HG02938 (cell line): ENCODE results near the gene CHD9.
"Not testable (repeated sequence)": the region's sequence is repeated elsewhere in the genome, so short reads cannot be mapped to it uniquely, and the experiment has no call there.

Experiments used
- ATAC-seq: cut with Tn5 transposase; IDR thresholded peaks from one replicate; pipeline ENCODE4 v1.9.1; 2021; ENCODE audit warnings: mild to moderate bottlenecking, moderate library complexity; ENCODE audit not compliant: unreplicated experiment

Gene CHD9

GRCh38 chr16:53045341-53046220 lies 9.2 kb upstream of the CHD9 start:
- no peak for ATAC-seq

GRCh38 chr16:53047515-53047914 lies 7.3 kb upstream of the CHD9 start:
- not testable (repeated sequence) for ATAC-seq

GRCh38 chr16:53048139-53048915 lies 6.5 kb upstream of the CHD9 start:
- no peak for ATAC-seq

- ATAC-seq: not testable (repeated sequence)
Measured at GRCh38 chr16:53051255-53051654, 3.5 kb upstream of the CHD9 start.

- no peak for ATAC-seq
Measured at GRCh38 chr16:53052519-53053501, 2.0 kb upstream of the CHD9 start, which contains the start of gene CHD9NB. TSS of gene CHD9NB (minus strand) at chr16:53052897. CDS start at chr16:53044158, 8,739 bp downstream.

GRCh38 chr16:53053967-53054669 lies 673 bp upstream of the CHD9 start:
- peak; percentile 48 for ATAC-seq

- ATAC-seq: no peak
Measured at GRCh38 chr16:53055541-53056391, 975 bp downstream of the CHD9 start.

GRCh38 chr16:53056392-53056881 lies 1.6 kb downstream of the CHD9 start:
- no peak for ATAC-seq

- ATAC-seq: no peak
Measured at GRCh38 chr16:53057658-53058057, 2.9 kb downstream of the CHD9 start.

- no peak for ATAC-seq
Measured at GRCh38 chr16:53058441-53058840, 3.6 kb downstream of the CHD9 start.

- no peak for ATAC-seq
Measured at GRCh38 chr16:53058882-53059281, 4.1 kb downstream of the CHD9 start.

- ATAC-seq: no peak
Measured at GRCh38 chr16:53059672-53060071, 4.9 kb downstream of the CHD9 start.

- peak; percentile 11 for ATAC-seq
Measured at GRCh38 chr16:53061256-53061655, 6.5 kb downstream of the CHD9 start.

- peak; percentile 93 for ATAC-seq
Measured at GRCh38 chr16:53061701-53062159, 6.9 kb downstream of the CHD9 start.

- ATAC-seq: no peak
Measured at GRCh38 chr16:53064081-53064578, 9.3 kb downstream of the CHD9 start.

- ATAC-seq: no peak
Measured at GRCh38 chr16:53065461-53066061, 10.8 kb downstream of the CHD9 start.

GRCh38 chr16:53067675-53068074 lies 12.9 kb downstream of the CHD9 start:
- ATAC-seq: no peak

GRCh38 chr16:53068423-53068833 lies 13.6 kb downstream of the CHD9 start:
- peak; percentile 52 for ATAC-seq
